ENCODE results near the gene MAP2.

- no peak for TF ChIP-seq POLR2A (IDR thresholded peaks at IDR 0.05)
- no peak for TF ChIP-seq CTCF (IDR thresholded peaks at IDR 0.05)
- TF ChIP-seq EP300 (IDR thresholded peaks at IDR 0.05): no peak
Measured at GRCh38 chr2:209663656-209664055, 239.8 kb downstream of the MAP2 start.

All from ovary (tissue), 3 donors.